ENCODE data around the gene PRDM13. TPM values are rescaled to one million over a fixed set of nuclear protein-coding genes. Genes with fewer than 3 reads are reported as not detected.

PRDM13 gene
- total and polyA plus RNA-seq, 2 of the 8 experiments (the other 6 are each of a cell fraction or from before 2014, with no cell fraction given) = 0.05 to 0.09 TPM

GRCh38 chr6:99591673-99592364 is 14.8 kb upstream of the PRDM13 start:
- H3K23me2 ChIP-seq (ENCODE audit: low read depth, low read length) = peaks cover 5% of the 10 kb centered on the region; the same call in 1 of the 2 replicates
- no peak overlapping the region for H3K27ac ChIP-seq (ENCODE audit: low read depth, low read length)
- H3K56ac ChIP-seq (replicated peaks; ENCODE audit: insufficient read length, low read depth, low read length) = no peak overlapping the region
- ChIA-PET CTCF (ENCODE audit: partially characterized antibody) (interaction anchor here (1.2 to 4.7 kb wide), 4 partner anchors 13 to 155 kb away, joined by 3 to 49 read pairs (median 14); partner anchors contain the start of gene PRDM13), POLR2A (ENCODE audit: partially characterized antibody) (interaction anchor here (1.2 to 4.4 kb wide), 2 partner anchors 24 kb away, joined by 3 to 29 read pairs; partner anchors contain the start of gene CCNC)
- peak overlapping the region in 1 of 4 experiments; percentile 49; a peak in 2 of 8 replicates for H3K4me3 ChIP-seq (ENCODE audit: extremely low read depth in 1 of 4, insufficient read depth in 2 of 4, low read depth in 3 of 4, low read length in 4 of 4)
- DNase-seq (ENCODE audit: low read depth in 1 of 2, low spot score in 2 of 2) = no peak
- no peaks in the 10 kb centered on the region for H3K9me3 ChIP-seq (ENCODE audit: insufficient read depth in 2 of 2, low read depth in 1 of 2, low read length in 1 of 2)
- no peak overlapping the region for H3K9ac ChIP-seq (replicated peaks in 1 of 4; ENCODE audit: extremely low read depth in 1 of 4, low read depth in 3 of 4, low read length in 3 of 4)
- H3K79me1 ChIP-seq (ENCODE audit: low read depth, low read length) = no peaks in the 10 kb centered on the region
- H3K4ac ChIP-seq (replicated peaks; ENCODE audit: insufficient read length, low read depth, low read length) = no peak overlapping the region
- H2BK15ac ChIP-seq (ENCODE audit: low read length) = no peak overlapping the region
- no peak for TF ChIP-seq GABPA (IDR thresholded peaks at IDR 0.05; ENCODE audit: borderline replicate concordance, insufficient read depth, low read length)
- TF ChIP-seq SP1 (IDR thresholded peaks at IDR 0.05; ENCODE audit: low read depth, low read length) = 0 out of 2 replicates have a peak, but pooled peaks have one; percentile 11
- 0 out of 2 replicates have a peak, but pooled peaks have one; percentile 56 for TF ChIP-seq CBX8 (IDR thresholded peaks at IDR 0.05; ENCODE audit: borderline replicate concordance, low read depth, low read length)
- no peak overlapping the region for H4K5ac ChIP-seq (ENCODE audit: insufficient read length, low read depth, low read length)
- no peak overlapping the region for H2BK12ac ChIP-seq (ENCODE audit: low read depth, low read length)
- H3K4me2 ChIP-seq (ENCODE audit: insufficient read depth in 1 of 2, low read depth in 2 of 2, low read length in 2 of 2) = peak overlapping the region; percentile 58
- H4K8ac ChIP-seq (ENCODE audit: extremely low read depth, insufficient read depth, low read length) = no peak overlapping the region
- H3K36me3 ChIP-seq (ENCODE audit: control insufficient read depth in 2 of 4, insufficient read depth in 4 of 4, low read length in 3 of 4) = peaks cover 0 to 2% (median 0%) of the 10 kb centered on the region in 4 experiments; a peak in 1 of 8 replicates
- no peak overlapping the region for H2BK120ac ChIP-seq (replicated peaks; ENCODE audit: low read depth, low read length)
- H3K18ac ChIP-seq (ENCODE audit: extremely low read depth, low read length) = no peak overlapping the region
- no peak overlapping the region for H2BK20ac ChIP-seq (ENCODE audit: low read length)
- no peaks in the 10 kb centered on the region for H3K79me2 ChIP-seq (ENCODE audit: control insufficient read depth in 1 of 2, insufficient read depth in 2 of 2, low read length in 2 of 2)
- H3K23ac ChIP-seq (ENCODE audit: insufficient read length) = no peak overlapping the region
- FAIRE-seq = no peak
- no peak overlapping the region for H2AFZ ChIP-seq (ENCODE audit: low read length)
- no peak overlapping the region for H4K91ac ChIP-seq (replicated peaks; ENCODE audit: insufficient read length, low read length)
- H3K4me1 ChIP-seq (replicated peaks in 1 of 4; ENCODE audit: control insufficient read depth in 3 of 4, insufficient read depth in 4 of 4, low read length in 3 of 4) = peaks cover 0 to 6% (median 2%) of the 10 kb centered on the region in 4 experiments; a peak in 4 of 7 replicates
- H2AK5ac ChIP-seq (ENCODE audit: low read depth, low read length) = no peak overlapping the region
- WGBS, 2 experiments (ENCODE audit: extremely low coverage in 1 of 2, insufficient coverage in 1 of 2, insufficient read length in 1 of 2, insufficient replicate concordance in 2 of 2, low coverage in 1 of 2, low lambda C conversion rate in 2 of 2, missing lambda C conversion rate in 1 of 2) = 48% methylated on average over 6 of the region's 6 CpGs; no CpG with 5 or more reads in 1 of the 2 experiments
- H2BK5ac ChIP-seq (ENCODE audit: low read depth, low read length) = no peak overlapping the region
- H4K20me1 ChIP-seq (replicated peaks in 1 of 2; ENCODE audit: control insufficient read depth in 1 of 2, insufficient read depth in 2 of 2, low read length in 2 of 2) = peaks cover 4 to 7% of the 10 kb centered on the region in 2 experiments
- no peak overlapping the region for H3K14ac ChIP-seq (ENCODE audit: insufficient read length)
- H3K27me3 ChIP-seq (replicated peaks in 1 of 4; ENCODE audit: control insufficient read depth in 3 of 4, extremely low read depth in 1 of 4, insufficient read depth in 3 of 4, low read length in 3 of 4) = peaks cover 63 to 97% (median 83%) of the 10 kb centered on the region in 4 experiments
